Measurements from ENCODE around the gene ARHGEF4. TPM values are rescaled to one million over a fixed set of nuclear protein-coding genes. Genes with fewer than 3 reads are reported as not detected.

Gene ARHGEF4
- total and polyA plus RNA-seq, 10 donors: 0.19 to 0.88 (median 0.46) TPM; not detected in 2

DNA sequence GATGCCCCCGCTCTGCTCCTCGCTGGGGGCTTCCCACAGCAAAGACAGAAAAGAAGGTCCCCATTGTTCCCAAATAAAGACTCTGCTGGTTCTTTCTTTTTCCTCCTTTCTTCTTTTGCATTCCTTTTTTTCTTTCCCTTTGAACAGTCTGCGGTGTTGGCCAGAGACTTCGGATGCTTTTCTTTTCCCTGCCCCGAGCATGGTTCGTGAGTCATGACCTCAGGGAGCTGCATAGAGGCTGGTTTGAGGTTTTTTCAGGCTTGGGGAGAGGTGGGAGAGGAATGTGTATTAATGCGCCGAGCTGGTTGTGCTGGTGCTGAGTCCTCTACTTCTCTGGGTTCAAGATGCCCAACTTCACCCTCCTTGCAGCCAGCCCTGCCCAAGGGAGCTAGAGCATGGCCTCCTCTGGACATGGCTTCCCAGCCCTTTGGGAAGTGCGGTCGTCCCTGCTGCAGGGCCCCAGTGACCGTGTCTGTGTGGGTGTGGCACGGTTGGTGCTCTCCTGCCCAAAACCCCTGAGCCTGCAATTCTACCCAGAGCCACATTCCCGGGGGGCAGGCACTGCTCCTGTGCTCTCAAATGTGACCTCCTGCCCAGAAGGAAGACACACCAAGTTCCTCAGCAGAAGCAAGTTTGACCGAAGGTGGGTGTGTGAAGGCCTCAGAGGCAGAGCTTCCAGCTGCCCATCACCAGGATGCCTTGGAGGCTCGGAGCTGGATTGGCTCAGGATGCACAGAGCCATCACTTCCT is 9.0 kb upstream of the ARHGEF4 start:
- TF ChIP-seq POLR2AphosphoS5 (IDR thresholded peaks at IDR 0.05) (no peak), CTCF (IDR thresholded peaks at IDR 0.05 in 8 of 11, conservative IDR thresholded peaks at IDR 0.05 in 3 of 11) (no peak), POLR2A (IDR thresholded peaks at IDR 0.05) (no peak)
- intact Hi-C loops (cut with DNase I; ENCODE audit: low total_unique reads): no loop called here
- 71 to 81% (median 80%) methylated on average over 15 of the region's 15 CpGs for WGBS, 5 donors
- no peak overlapping the region for H3K27ac ChIP-seq
- no peak overlapping the region for H3K4me3 ChIP-seq
- no peaks in the 10 kb centered on the region for H3K36me3 ChIP-seq
- peak; percentile 61 for DNase-seq
- H3K9me3 ChIP-seq: no peaks in the 10 kb centered on the region
- H3K4me1 ChIP-seq: peaks cover 0 to 15% (median 4%) of the 10 kb centered on the region in 6 donors
- H3K27me3 ChIP-seq (replicated peaks in 1 of 7): peaks cover 0 to 32% (median 0%) of the 10 kb centered on the region in 7 donors

- DNase-seq: peak; percentile 50
- WGBS, 5 donors: 74 to 94% (median 82%) methylated on average over 2 to 5 of the region's 5 CpGs
- no peaks in the 10 kb centered on the region for H3K36me3 ChIP-seq
- H3K27me3 ChIP-seq (replicated peaks in 1 of 7): peaks cover 0 to 35% (median 0%) of the 10 kb centered on the region in 7 donors
- no peak overlapping the region for H3K27ac ChIP-seq
- H3K9me3 ChIP-seq: no peaks in the 10 kb centered on the region
- intact Hi-C loops (cut with DNase I; ENCODE audit: low total_unique reads): no loop called here
- H3K4me3 ChIP-seq: no peak overlapping the region
- TF ChIP-seq CTCF (IDR thresholded peaks at IDR 0.05 in 8 of 11, conservative IDR thresholded peaks at IDR 0.05 in 3 of 11): no peak
- no peak for TF ChIP-seq POLR2AphosphoS5 (IDR thresholded peaks at IDR 0.05)
- no peak for TF ChIP-seq POLR2A (IDR thresholded peaks at IDR 0.05)
- H3K4me1 ChIP-seq: peaks cover 0 to 15% (median 4%) of the 10 kb centered on the region in 6 donors
Observed at GRCh38 chr2:130828461-130828860, 8.3 kb upstream of the ARHGEF4 start.

DNA sequence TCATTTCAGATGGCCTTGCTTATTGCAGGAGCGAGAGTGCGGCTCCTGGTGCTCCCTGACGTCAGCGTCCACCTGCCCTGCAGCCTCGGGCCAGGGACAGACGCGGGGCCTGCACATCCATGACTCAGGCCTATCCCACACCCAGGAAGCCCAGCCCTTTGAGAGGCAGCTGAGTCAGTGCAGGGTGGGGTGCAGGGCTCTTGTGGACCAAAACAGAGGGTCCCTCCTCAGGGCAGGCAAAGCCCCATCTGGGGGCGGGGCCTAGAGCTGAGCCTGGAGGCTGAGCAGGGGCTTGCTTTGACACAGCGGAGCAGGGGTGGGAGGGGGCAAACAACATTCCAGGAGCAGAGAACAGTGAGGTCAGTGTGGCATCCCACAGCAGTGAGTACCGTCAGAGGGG is 7.7 kb upstream of the ARHGEF4 start:
- Histone ChIP-seq H3K27me3 (replicated peaks in 1 of 7) (peaks cover 0 to 34% (median 0%) of the 10 kb centered on the region in 7 donors), H3K27ac (no peak overlapping the region), H3K4me1 (peaks cover 0 to 10% (median 3%) of the 10 kb centered on the region in 6 donors), H3K4me3 (no peak overlapping the region), H3K9me3 (no peaks in the 10 kb centered on the region), H3K36me3 (no peaks in the 10 kb centered on the region)
- WGBS, 5 donors: 87 to 92% (median 89%) methylated on average over 5 to 10 of the region's 10 CpGs
- intact Hi-C loops (cut with DNase I; ENCODE audit: low total_unique reads): no loop called here
- TF ChIP-seq POLR2A (IDR thresholded peaks at IDR 0.05): no peak
- TF ChIP-seq POLR2AphosphoS5 (IDR thresholded peaks at IDR 0.05): no peak
- no peak for TF ChIP-seq CTCF (IDR thresholded peaks at IDR 0.05 in 8 of 11, conservative IDR thresholded peaks at IDR 0.05 in 3 of 11)
- peak; percentile 57 for DNase-seq

DNA sequence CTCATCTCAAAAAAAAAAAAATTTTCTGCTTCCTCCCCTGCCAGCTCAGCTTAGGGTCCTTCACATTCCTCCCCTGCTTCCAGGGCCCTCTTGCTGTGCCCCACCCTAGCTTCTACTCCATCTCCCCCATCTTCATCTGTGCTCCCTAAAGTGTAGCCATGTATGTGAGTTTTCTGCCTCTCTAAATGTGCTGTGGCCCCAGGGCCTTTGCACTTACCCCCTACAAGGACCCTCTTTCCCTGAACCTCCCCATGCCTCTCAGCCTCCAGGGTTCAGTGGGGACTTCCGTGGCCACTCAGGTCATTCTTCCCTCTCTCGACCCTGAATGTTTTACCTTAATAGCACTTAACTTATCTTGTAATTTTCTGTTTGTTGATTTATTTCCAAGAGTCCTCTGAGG is 6.2 kb upstream of the ARHGEF4 start:
- no peaks in the 10 kb centered on the region for H3K36me3 ChIP-seq
- intact Hi-C loops (cut with DNase I; ENCODE audit: low total_unique reads): no loop called here
- no peak overlapping the region for H3K4me3 ChIP-seq
- no peak for TF ChIP-seq POLR2A (IDR thresholded peaks at IDR 0.05)
- TF ChIP-seq CTCF (IDR thresholded peaks at IDR 0.05 in 8 of 11, conservative IDR thresholded peaks at IDR 0.05 in 3 of 11): no peak
- no peak for TF ChIP-seq POLR2AphosphoS5 (IDR thresholded peaks at IDR 0.05)
- peaks cover 0 to 50% (median 0%) of the 10 kb centered on the region in 7 donors for H3K27me3 ChIP-seq (replicated peaks in 1 of 7)
- no peaks in the 10 kb centered on the region for H3K4me1 ChIP-seq
- peak; percentile 19 for DNase-seq
- 67 to 78% (median 76%) methylated on average over 2 of the region's 2 CpGs for WGBS, 5 donors
- no peak overlapping the region for H3K27ac ChIP-seq
- H3K9me3 ChIP-seq: no peaks in the 10 kb centered on the region

Measured in spleen (tissue), 11 donors.